ENCODE results near the gene RGPD3.

RGPD3 gene

GRCh38 chr2:106362789-106363188 lies 105.4 kb downstream of the RGPD3 start (continued):
- TF ChIP-seq MZF1 (tag by site-specific recombination; IDR thresholded peaks at IDR 0.05; ENCODE audit: borderline replicate concordance), result no peak
- TF ChIP-seq ZEB2 (tag by site-specific recombination; IDR thresholded peaks at IDR 0.05), result no peak
- TF ChIP-seq ZNF544 (tag by site-specific recombination; IDR thresholded peaks at IDR 0.05), result no peak
- no peak for TF ChIP-seq ZNF292 (tag by site-specific recombination; IDR thresholded peaks at IDR 0.05; ENCODE audit: borderline replicate concordance, low read depth)
- TF ChIP-seq FEZF1 (tag by site-specific recombination; IDR thresholded peaks at IDR 0.05), result no peak
- TF ChIP-seq TSHZ1 (tag by site-specific recombination; IDR thresholded peaks at IDR 0.05; ENCODE audit: borderline replicate concordance), result no peak

GRCh38 chr2:106359512-106359911 lies 108.7 kb downstream of the RGPD3 start:
- no peaks in the 10 kb centered on the region for H3K36me3 ChIP-seq (ENCODE audit: control insufficient read depth in 2 of 2, insufficient read depth in 1 of 2, low read length in 2 of 2)
- ChIA-PET CTCF (no interaction called here), POLR2A (no interaction called here)
- no peaks in the 10 kb centered on the region for H3K4me1 ChIP-seq (ENCODE audit: control insufficient read depth, insufficient read depth, low read length)
- TF ChIP-seq ZBTB21 (tag by site-specific recombination; IDR thresholded peaks at IDR 0.05), result no peak
- no peak for TF ChIP-seq ZSCAN16 (tag by site-specific recombination; IDR thresholded peaks at IDR 0.05)
- TF ChIP-seq ZNF239 (tag by site-specific recombination; IDR thresholded peaks at IDR 0.05), result no peak
- TF ChIP-seq ZNF214 (tag by site-specific recombination; IDR thresholded peaks at IDR 0.05; ENCODE audit: borderline replicate concordance), result no peak
- no peak for TF ChIP-seq KLF9 (tag by site-specific recombination; IDR thresholded peaks at IDR 0.05; ENCODE audit: low read depth)
- TF ChIP-seq, protein P1, sequence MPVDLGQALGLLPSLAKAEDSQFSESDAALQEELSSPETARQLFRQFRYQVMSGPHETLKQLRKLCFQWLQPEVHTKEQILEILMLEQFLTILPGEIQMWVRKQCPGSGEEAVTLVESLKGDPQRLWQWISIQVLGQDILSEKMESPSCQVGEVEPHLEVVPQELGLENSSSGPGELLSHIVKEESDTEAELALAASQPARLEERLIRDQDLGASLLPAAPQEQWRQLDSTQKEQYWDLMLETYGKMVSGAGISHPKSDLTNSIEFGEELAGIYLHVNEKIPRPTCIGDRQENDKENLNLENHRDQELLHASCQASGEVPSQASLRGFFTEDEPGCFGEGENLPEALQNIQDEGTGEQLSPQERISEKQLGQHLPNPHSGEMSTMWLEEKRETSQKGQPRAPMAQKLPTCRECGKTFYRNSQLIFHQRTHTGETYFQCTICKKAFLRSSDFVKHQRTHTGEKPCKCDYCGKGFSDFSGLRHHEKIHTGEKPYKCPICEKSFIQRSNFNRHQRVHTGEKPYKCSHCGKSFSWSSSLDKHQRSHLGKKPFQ (tag by site-specific recombination; IDR thresholded peaks at IDR 0.05), result no peak
- no peak for TF ChIP-seq ZBTB10 (tag by site-specific recombination; IDR thresholded peaks at IDR 0.05)
- no peak for TF ChIP-seq ZBTB48 (tag by site-specific recombination; IDR thresholded peaks at IDR 0.05)
- TF ChIP-seq ZNF501 (tag by site-specific recombination; IDR thresholded peaks at IDR 0.05), result no peak
- H3K27ac ChIP-seq (ENCODE audit: extremely low read depth, low read depth, low read length), result no peak overlapping the region
- no peak overlapping the region for H3K4me3 ChIP-seq (ENCODE audit: low read depth, low read length)
- H3K9me3 ChIP-seq (ENCODE audit: control insufficient read depth, insufficient read depth, low read depth, low read length), result no peaks in the 10 kb centered on the region

GRCh38 chr2:106358521-106358920 lies 109.7 kb downstream of the RGPD3 start:
- TF ChIP-seq ZNF354C (tag by site-specific recombination; IDR thresholded peaks at IDR 0.05; ENCODE audit: borderline replicate concordance, low read depth) (no peak), ZBTB20 (tag by site-specific recombination; IDR thresholded peaks at IDR 0.05) (no peak), ZNF707 (tag by site-specific recombination; IDR thresholded peaks at IDR 0.05) (no peak), ZNF350 (tag by site-specific recombination; IDR thresholded peaks at IDR 0.05) (no peak), ZNF433 (tag by site-specific recombination; IDR thresholded peaks at IDR 0.05; ENCODE audit: low read depth) (no peak), ZNF621 (tag by site-specific recombination; IDR thresholded peaks at IDR 0.05) (no peak), SP3 (tag by site-specific recombination; IDR thresholded peaks at IDR 0.05) (no peak), KLF16 (tag by site-specific recombination; IDR thresholded peaks at IDR 0.05) (no peak), ZNF747 (tag by site-specific recombination; IDR thresholded peaks at IDR 0.05) (no peak), KLF7 (tag by site-specific recombination; IDR thresholded peaks at IDR 0.05; ENCODE audit: borderline replicate concordance) (no peak)
- TF ChIP-seq, protein P2, sequence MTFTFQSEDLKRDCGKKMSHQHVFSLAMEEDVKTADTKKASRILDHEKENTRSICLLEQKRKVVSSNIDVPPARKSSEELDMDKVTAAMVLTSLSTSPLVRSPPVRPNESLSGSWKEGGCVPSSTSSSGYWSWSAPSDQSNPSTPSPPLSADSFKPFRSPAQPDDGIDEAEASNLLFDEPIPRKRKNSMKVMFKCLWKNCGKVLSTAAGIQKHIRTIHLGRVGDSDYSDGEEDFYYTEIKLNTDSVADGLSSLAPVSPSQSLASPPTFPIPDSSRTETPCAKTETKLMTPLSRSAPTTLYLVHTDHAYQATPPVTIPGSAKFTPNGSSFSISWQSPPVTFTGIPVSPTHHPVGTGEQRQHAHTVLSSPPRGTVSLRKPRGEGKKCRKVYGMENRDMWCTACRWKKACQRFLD (tag by site-specific recombination; IDR thresholded peaks at IDR 0.05), result no peak
- POLR2A ChIA-PET, result no interaction called here
- H3K4me1 ChIP-seq (ENCODE audit: control insufficient read depth, insufficient read depth, low read length), result no peaks in the 10 kb centered on the region
- H3K4me3 ChIP-seq (ENCODE audit: low read depth, low read length), result no peak overlapping the region
- H3K27ac ChIP-seq (ENCODE audit: extremely low read depth, low read depth, low read length), result no peak overlapping the region
- no peaks in the 10 kb centered on the region for H3K9me3 ChIP-seq (ENCODE audit: control insufficient read depth, insufficient read depth, low read depth, low read length)
- CTCF ChIA-PET, result no interaction called here
- no peaks in the 10 kb centered on the region for H3K36me3 ChIP-seq (ENCODE audit: control insufficient read depth in 2 of 2, insufficient read depth in 1 of 2, low read length in 2 of 2)

Data from HEK293 (cell line).